DND-41 (cell line): Measurements from ENCODE around the gene PLEKHG3.

Source experiments
- ATAC-seq: fragments of 200-7000 bp; cut with Tn5 transposase; 3 replicates; pipeline ENCODE4 v1.9.1; 2021; ENCODE audit warnings: low read depth; ENCODE audit not compliant: insufficient read depth
- DNase-seq: peaks from one replicate; pipeline ENCODE4 v3.0.0-alpha.2; 2020
- H2AFZ ChIP-seq: 2 replicates; pipeline ENCODE4 v1.6.0; 2012; ENCODE audit warnings: low read depth, low read length
- H3K27ac ChIP-seq: 2 replicates; pipeline ENCODE4 v1.5.1; 2012; ENCODE audit warnings: low read length, inconsistent platforms
- H3K27me3 ChIP-seq: fragments of 200-600 bp; sonication (generic); 2 replicates; pipeline ENCODE4 v1.6.0; 2012; ENCODE audit warnings: low read length, mild to moderate bottlenecking, inconsistent platforms; ENCODE audit not compliant: insufficient read depth, poor library complexity
- H3K36me3 ChIP-seq: 2 replicates; pipeline ENCODE4 v1.5.1; 2012; ENCODE audit warnings: low read length, inconsistent platforms; ENCODE audit not compliant: insufficient read depth
- H3K4me1 ChIP-seq: 2 replicates; pipeline ENCODE4 v1.5.1; 2012; ENCODE audit warnings: mild to moderate bottlenecking, low read length; ENCODE audit not compliant: insufficient read depth
- H3K4me2 ChIP-seq: 2 replicates; pipeline ENCODE4 v1.6.0; 2012; ENCODE audit warnings: mild to moderate bottlenecking, moderate library complexity, low read length, inconsistent platforms; ENCODE audit not compliant: insufficient read depth
- H3K4me3 ChIP-seq, 2 experiments: fragments of 200-600 bp in 1 of 2; shearing (Covaris generic) in 1 of 2; 2 replicates each; pipeline ENCODE4 v1.5.1; 2012 to 2016; ENCODE audit warnings: inconsistent platforms in 2 of 2, low read length in 2 of 2, mild to moderate bottlenecking in 2 of 2, low read depth in 1 of 2, moderate library complexity in 1 of 2
- H3K79me2 ChIP-seq: 2 replicates; pipeline ENCODE4 v1.6.0; 2012; ENCODE audit warnings: low read length, inconsistent platforms; ENCODE audit not compliant: insufficient read depth
- H3K9ac ChIP-seq: 2 replicates; pipeline ENCODE4 v1.6.0; 2012; ENCODE audit warnings: low read depth, mild to moderate bottlenecking, inconsistent platforms, low read length, moderate library complexity
- H3K9me3 ChIP-seq: 2 replicates; pipeline ENCODE4 v1.5.1; 2012; ENCODE audit warnings: low read length, moderate library complexity, mild to moderate bottlenecking, inconsistent platforms; ENCODE audit not compliant: insufficient read depth, severe bottlenecking
- H4K20me1 ChIP-seq: 2 replicates; pipeline ENCODE4 v1.6.0; 2012; ENCODE audit warnings: low read length; ENCODE audit not compliant: insufficient read depth
- EZH2 ChIP-seq: IDR thresholded peaks from 3 replicates; pipeline ENCODE4 v1.6.1; 2012; ENCODE audit warnings: borderline replicate concordance, low read depth, mild to moderate bottlenecking, moderate library complexity, low read length, inconsistent platforms; ENCODE audit not compliant: severe bottlenecking
- TF ChIP-seq, protein P1 (sequence below): IDR thresholded peaks from 2 replicates; pipeline ENCODE4 v1.5.1; 2012; ENCODE audit warnings: borderline replicate concordance, low read length, moderate library complexity, mild to moderate bottlenecking; ENCODE audit not compliant: poor library complexity, severe bottlenecking; ENCODE audit errors: extremely low read depth

The PLEKHG3 gene

DNA sequence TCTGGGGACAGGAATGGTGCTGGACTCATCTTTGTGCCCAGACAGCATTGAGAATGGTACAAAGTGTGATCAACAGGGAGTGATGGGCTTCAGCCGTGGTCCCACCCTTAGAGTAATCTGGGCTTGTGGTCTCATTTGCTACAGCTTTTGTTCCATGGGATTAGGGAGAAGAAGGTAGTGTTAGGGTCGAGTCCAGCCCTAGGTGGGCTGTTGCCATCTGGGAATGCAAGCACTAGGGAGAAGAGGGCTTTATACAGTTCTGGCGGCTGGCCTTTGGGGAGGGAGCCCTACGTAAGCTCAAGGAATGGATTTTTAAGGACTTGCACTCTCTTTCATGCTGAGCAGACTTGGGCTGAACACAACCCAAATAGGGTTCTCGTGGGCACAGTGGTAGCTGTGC is 4.9 kb downstream of the PLEKHG3 start:
- H2AFZ ChIP-seq, result no peak overlapping the region
- no peak overlapping the region for H3K4me2 ChIP-seq
- no peaks in the 10 kb centered on the region for H4K20me1 ChIP-seq
- no peak overlapping the region for H3K4me3 ChIP-seq
- no peak for TF ChIP-seq EZH2
- no peak for ATAC-seq
- no peaks in the 10 kb centered on the region for H3K4me1 ChIP-seq
- no peak overlapping the region for H3K27ac ChIP-seq
- no peaks in the 10 kb centered on the region for H3K79me2 ChIP-seq
- peaks cover 23% of the 10 kb centered on the region for H3K27me3 ChIP-seq
- H3K36me3 ChIP-seq, result no peaks in the 10 kb centered on the region
- no peak overlapping the region for H3K9ac ChIP-seq
- DNase-seq, result no peak
- peaks cover 12% of the 10 kb centered on the region for H3K9me3 ChIP-seq

DNA sequence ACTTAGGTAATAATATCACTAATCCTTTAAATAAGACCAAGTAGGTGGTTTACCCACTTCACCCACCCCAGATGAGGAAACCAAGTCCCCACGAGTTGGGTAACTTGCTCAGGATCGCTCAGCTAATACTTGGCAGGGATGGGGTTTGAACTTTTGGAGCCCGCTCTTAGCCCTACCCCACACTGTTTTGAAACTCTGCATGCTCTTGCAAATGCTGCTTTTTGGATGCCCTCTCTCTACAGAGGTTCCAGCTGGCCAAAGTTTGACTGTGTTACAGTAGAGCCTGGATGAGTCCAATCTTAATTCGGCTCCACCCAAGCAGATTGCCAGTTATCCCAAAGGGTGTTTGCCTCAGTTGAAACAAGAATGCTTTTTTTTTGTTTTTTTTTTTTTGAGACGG is 6.8 kb downstream of the PLEKHG3 start:
- no peak overlapping the region for H3K4me3 ChIP-seq
- DNase-seq (no peak), ATAC-seq (no peak)
- H2AFZ ChIP-seq, result no peak overlapping the region
- no peaks in the 10 kb centered on the region for H3K36me3 ChIP-seq
- H3K27me3 ChIP-seq, result peaks cover 14% of the 10 kb centered on the region
- no peaks in the 10 kb centered on the region for H4K20me1 ChIP-seq
- peaks cover 18% of the 10 kb centered on the region for H3K9me3 ChIP-seq
- TF ChIP-seq EZH2, result no peak
- TF ChIP-seq, protein P1, sequence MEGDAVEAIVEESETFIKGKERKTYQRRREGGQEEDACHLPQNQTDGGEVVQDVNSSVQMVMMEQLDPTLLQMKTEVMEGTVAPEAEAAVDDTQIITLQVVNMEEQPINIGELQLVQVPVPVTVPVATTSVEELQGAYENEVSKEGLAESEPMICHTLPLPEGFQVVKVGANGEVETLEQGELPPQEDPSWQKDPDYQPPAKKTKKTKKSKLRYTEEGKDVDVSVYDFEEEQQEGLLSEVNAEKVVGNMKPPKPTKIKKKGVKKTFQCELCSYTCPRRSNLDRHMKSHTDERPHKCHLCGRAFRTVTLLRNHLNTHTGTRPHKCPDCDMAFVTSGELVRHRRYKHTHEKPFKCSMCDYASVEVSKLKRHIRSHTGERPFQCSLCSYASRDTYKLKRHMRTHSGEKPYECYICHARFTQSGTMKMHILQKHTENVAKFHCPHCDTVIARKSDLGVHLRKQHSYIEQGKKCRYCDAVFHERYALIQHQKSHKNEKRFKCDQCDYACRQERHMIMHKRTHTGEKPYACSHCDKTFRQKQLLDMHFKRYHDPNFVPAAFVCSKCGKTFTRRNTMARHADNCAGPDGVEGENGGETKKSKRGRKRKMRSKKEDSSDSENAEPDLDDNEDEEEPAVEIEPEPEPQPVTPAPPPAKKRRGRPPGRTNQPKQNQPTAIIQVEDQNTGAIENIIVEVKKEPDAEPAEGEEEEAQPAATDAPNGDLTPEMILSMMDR, result no peak
- no peaks in the 10 kb centered on the region for H3K4me1 ChIP-seq
- H3K9ac ChIP-seq, result no peak overlapping the region
- no peaks in the 10 kb centered on the region for H3K79me2 ChIP-seq
- no peak overlapping the region for H3K27ac ChIP-seq
- H3K4me2 ChIP-seq, result no peak overlapping the region

DNA sequence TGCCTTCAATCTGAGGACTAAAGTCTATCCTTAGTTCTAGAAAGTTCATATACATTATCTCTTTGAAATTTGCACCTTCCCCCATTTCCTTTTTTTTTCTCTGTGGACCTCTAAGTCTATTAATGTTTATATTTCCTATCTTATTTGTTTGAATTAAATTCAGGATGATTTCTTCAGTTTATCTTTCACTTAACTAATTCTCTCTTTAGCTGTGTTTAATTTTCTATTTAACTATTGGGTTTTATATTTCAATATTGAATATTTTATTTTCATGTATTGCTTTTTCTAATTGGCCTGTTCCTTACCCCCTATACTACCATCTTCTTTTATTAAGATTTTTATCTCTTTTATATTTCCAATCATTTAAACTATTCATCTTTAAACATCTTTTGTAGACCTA is 9.5 kb downstream of the PLEKHG3 start:
- H3K4me2 ChIP-seq, result no peak overlapping the region
- no peak overlapping the region for H3K4me3 ChIP-seq
- H3K27ac ChIP-seq, result no peak overlapping the region
- H2AFZ ChIP-seq, result no peak overlapping the region
- peaks cover 18% of the 10 kb centered on the region for H3K9me3 ChIP-seq
- DNase-seq, result no peak
- no peaks in the 10 kb centered on the region for H3K36me3 ChIP-seq
- no peaks in the 10 kb centered on the region for H3K27me3 ChIP-seq
- no peak overlapping the region for H3K9ac ChIP-seq
- no peaks in the 10 kb centered on the region for H3K4me1 ChIP-seq
- H4K20me1 ChIP-seq, result no peaks in the 10 kb centered on the region
- no peaks in the 10 kb centered on the region for H3K79me2 ChIP-seq
- TF ChIP-seq, protein P1, result no peak
- no peak for TF ChIP-seq EZH2
- ATAC-seq, result no peak

DNA sequence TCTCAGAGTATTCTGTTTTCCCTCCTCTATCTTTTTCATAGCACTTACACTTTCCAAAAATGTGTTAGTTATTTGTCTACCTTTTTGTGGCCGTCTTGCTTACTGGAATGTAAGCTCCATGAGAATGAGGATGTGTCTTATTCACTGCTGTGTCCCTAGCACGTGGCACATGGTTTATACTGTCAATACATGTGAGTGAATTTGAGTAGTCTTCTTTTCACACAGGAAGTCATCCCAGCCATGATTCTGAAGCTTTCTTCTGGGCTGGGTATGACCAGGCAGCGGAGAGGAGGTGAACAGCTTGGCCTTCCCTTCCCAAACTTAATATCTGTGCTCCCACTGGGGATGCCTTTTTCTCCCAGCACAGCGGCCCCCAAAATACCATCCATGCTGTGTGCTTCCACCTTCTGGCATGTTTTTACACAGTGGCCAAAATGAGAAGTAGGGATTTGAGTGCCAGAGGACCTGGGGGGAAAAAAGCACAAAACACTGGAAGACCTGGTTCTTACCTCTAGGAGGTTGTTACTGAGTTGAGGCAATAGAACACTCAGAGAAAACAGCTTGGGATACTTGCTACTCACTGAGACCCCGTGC is 10.3 kb downstream of the PLEKHG3 start:
- ATAC-seq (no peak), DNase-seq (no peak)
- H3K27ac ChIP-seq, result no peak overlapping the region
- no peak for TF ChIP-seq EZH2
- TF ChIP-seq, protein P1, result no peak
- no peak overlapping the region for H3K4me2 ChIP-seq
- no peaks in the 10 kb centered on the region for H3K79me2 ChIP-seq
- no peak overlapping the region for H3K4me3 ChIP-seq
- no peak overlapping the region for H2AFZ ChIP-seq
- H4K20me1 ChIP-seq, result no peaks in the 10 kb centered on the region
- peaks cover 18% of the 10 kb centered on the region for H3K9me3 ChIP-seq
- H3K9ac ChIP-seq, result no peak overlapping the region
- H3K4me1 ChIP-seq, result no peaks in the 10 kb centered on the region
- no peaks in the 10 kb centered on the region for H3K27me3 ChIP-seq
- H3K36me3 ChIP-seq, result no peaks in the 10 kb centered on the region
